Lower leg skin (tissue), 4 donors: ENCODE data around the gene DLD. TPM values are rescaled to one million over a fixed set of nuclear protein-coding genes. Genes with fewer than 3 reads are reported as not detected.

Experiments used
- DNase-seq, 2 donors: peaks; one replicate each; pipeline ENCODE4 v3.0.0-alpha.2; 2019; ENCODE audit warnings: low spot score in 2 of 2
- H3K4me3 ChIP-seq: fragments of 200-600 bp; sonication (generic); 2 replicates; pipeline ENCODE4 v1.5.1; 2017; ENCODE audit warnings: mild to moderate bottlenecking, low read depth; ENCODE audit not compliant: poor library complexity, severe bottlenecking
- CTCF ChIP-seq, 3 donors: fragments of 450-650 bp; IDR thresholded peaks; one replicate each; pipeline ENCODE4 v1.5.1; 2016; ENCODE audit warnings: antibody characterized with exemption in 3 of 3, mild to moderate bottlenecking in 3 of 3, moderate library complexity in 2 of 3
- POLR2A ChIP-seq, 2 donors: fragments of 450-650 bp; IDR thresholded peaks; one replicate each; pipeline ENCODE4 v1.6.1; 2016 to 2017; ENCODE audit warnings: antibody characterized with exemption in 2 of 2, mild to moderate bottlenecking in 1 of 2, moderate library complexity in 1 of 2
- WGBS, 2 donors: methylation state at CpG; one replicate each; pipeline ENCODE4 v1.1.5; 2018; 5-methylcytosine and 5-hydroxymethylcytosine counted together
- intact Hi-C: fragments of 100-400 bp; cut with DNase I; formaldehyde crosslinking; loops from one replicate; pipeline ENCODE4 v1.15.0; 2023; ENCODE audit warnings: low total_unique reads
- total RNA-seq, 4 donors: library from RNA; depleted of rRNA; stranded (reverse); fragments of >200 nt; gene quantifications; one replicate each; pipeline ENCODE4 v1.1.0, GENCODE V29; 2016

DLD gene
- total RNA-seq, 4 donors from 2014 or later, result 52.2 to 139 (median 69.7) TPM

- intact Hi-C loops, result no loop called here
- TF ChIP-seq CTCF (IDR thresholded peaks at IDR 0.05) (no peak), POLR2A (IDR thresholded peaks at IDR 0.05) (no peak)
- 51 to 54% methylated on average over 6 of the region's 6 CpGs for WGBS, 2 donors
- peak in 1 of 2 donors; percentile 86 for DNase-seq
- H3K4me3 ChIP-seq, result no peak overlapping the region
Observed at GRCh38 chr7:107969856-107970255, 78.9 kb downstream of the DLD start.

Other genes with a start within 250 kb of the DLD start
- under 1 TPM in 3 of 4 donors, not detected in 1; 0.17 to 0.44 (median 0.29) TPM for gene SLC26A4, start 230.4 kb upstream of the DLD start, total RNA-seq
- 10 to 100 TPM; 32.2 to 66.4 (median 42.6) TPM for gene CBLL1, start 147.0 kb upstream of the DLD start, total RNA-seq
- gene SLC26A3, start 88.0 kb upstream of the DLD start, total RNA-seq, result under 1 TPM in 1 of 4 donors, not detected in 3; 0.13 TPM
- 10 to 100 TPM; 43.9 to 84.8 (median 65.2) TPM for gene LAMB1, start 112.0 kb downstream of the DLD start, total RNA-seq
- gene LAMB4, start 239.2 kb downstream of the DLD start, total RNA-seq, result 100 to 1,000 TPM; 125 to 306 (median 156) TPM